Right lobe of liver (tissue), 6 donors: ENCODE measurements around the gene GAA. TPM values are rescaled to one million over a fixed set of nuclear protein-coding genes. Genes with fewer than 3 reads are reported as not detected.
A peak's percentile ranks its signal among the peaks of the same experiment; 100 is the strongest.

Experiments
- ATAC-seq, 4 donors: fragments of 200-7000 bp; cut with Tn5 transposase; one replicate each; pipeline ENCODE4 v1.9.1; 2020; ENCODE audit warnings: mild to moderate bottlenecking in 4 of 4, moderate library complexity in 4 of 4
- DNase-seq, 3 donors: peaks; one replicate each; pipeline ENCODE4 v3.0.0-alpha.2; 2020
- H3K27ac ChIP-seq, 3 donors: fragments of 200-600 bp; one replicate each; pipeline ENCODE4 v1.8.0; 2022
- H3K27me3 ChIP-seq, 2 donors: fragments of 200-600 bp; one replicate each; pipeline ENCODE4 v1.8.0; 2022
- H3K36me3 ChIP-seq, 4 donors: fragments of 200-600 bp; sonication (generic) in 1 of 4; one replicate each; pipeline versions ENCODE4 v1.5.1 to v1.8.0; 2017 to 2022; ENCODE audit warnings: control low read depth in 1 of 4
- H3K4me1 ChIP-seq, 4 donors: fragments of 200-600 bp; sonication (generic) in 1 of 4; one replicate each; pipeline versions ENCODE4 v1.5.1 to v1.8.0; 2017 to 2022; ENCODE audit warnings: control low read depth in 1 of 4
- H3K4me3 ChIP-seq, 3 donors: fragments of 200-600 bp; one replicate each; pipeline ENCODE4 v1.8.0; 2022
- H3K9me3 ChIP-seq, 4 donors: fragments of 200-600 bp; sonication (generic) in 1 of 4; one replicate each; pipeline versions ENCODE4 v1.5.1 to v1.8.0; 2017 to 2022; ENCODE audit warnings: control low read depth in 1 of 4
- POLR2A ChIP-seq: fragments of 450-650 bp; IDR thresholded peaks from one replicate; pipeline ENCODE4 v1.6.1; 2017; ENCODE audit warnings: antibody characterized with exemption, mild to moderate bottlenecking
- WGBS: methylation state at CpG from one replicate; pipeline ENCODE4 v1.1.6; 2018; ENCODE audit warnings: low coverage, low lambda C conversion rate; ENCODE audit not compliant: insufficient coverage; ENCODE audit errors: missing lambda C conversion rate; 5-methylcytosine and 5-hydroxymethylcytosine counted together
- intact Hi-C, 2 donors: fragments of 100-400 bp; cut with DNase I; formaldehyde crosslinking; loops; one replicate each; pipeline versions ENCODE4 v1.11.2 to v1.14.1; 2022
- total RNA-seq, 6 experiments: library from RNA; depleted of rRNA in 2 of 6; stranded (reverse); fragments of >200 nt in 2 of 6; fragmentation: NEBNext Ultra II Directional in 3 of 6; extraction: Animal tissue kit (Norgen Biotek cat#: 25700) in 3 of 6; gene quantifications; one replicate each; pipeline versions ENCODE4 v1.1.0 to v1.2.4, GENCODE V29; 2016 to 2023
- TF ChIP-seq, protein P1 (sequence below), 4 donors: fragments of 200-600 bp in 3 of 4; fragments of 450-650 bp in 1 of 4; IDR thresholded peaks; one replicate each; pipeline versions ENCODE4 v1.5.1 to v1.8.0; 2016 to 2022; ENCODE audit warnings: antibody characterized with exemption in 4 of 4, mild to moderate bottlenecking in 2 of 4
- donor health status: DM: no; HTN: yes; CAD: no.
- donor health status: DM: no; HTN: no; CAD: no.
- donor health status: DM: no; HTN: no; CAD: no.
- donor health status: DM: no; HTN: yes; CAD: no.
- donor health status: DM: no; HTN: yes; CAD: no.

GAA gene
- total RNA-seq, 6 experiments from 2014 or later: 42.7 to 94.1 (median 71.0) TPM

- ATAC-seq: no peak
- WGBS: 65% methylated on average over 2 of the region's 4 CpGs
- intact Hi-C loops: loop anchor here in 1 of 2 donors (10.0 kb wide), 1 partner anchor 153 kb away; no protein-coding TSS in a partner anchor
These were observed 10.0 kb upstream of the GAA start for GRCh38 chr17:80091376-80091775.

GRCh38 chr17:80092959-80093358 is 8.4 kb upstream of the GAA start:
- Histone ChIP-seq H3K4me1 (no peaks in the 10 kb centered on the region), H3K27ac (peak overlapping the region in 2 of 3 donors; percentile 38 to 55), H3K9me3 (no peaks in the 10 kb centered on the region), H3K27me3 (no peaks in the 10 kb centered on the region), H3K4me3 (no peak overlapping the region), H3K36me3 (no peaks in the 10 kb centered on the region)
- no peak for DNase-seq
- intact Hi-C loops: loop anchor here in 1 of 2 donors (10.0 kb wide), 1 partner anchor 152 kb away; no protein-coding TSS in a partner anchor
- peak; percentile 43 to 76 (median 64) for ATAC-seq
- 47% methylated on average over 6 of the region's 8 CpGs for WGBS
- TF ChIP-seq, protein P1, sequence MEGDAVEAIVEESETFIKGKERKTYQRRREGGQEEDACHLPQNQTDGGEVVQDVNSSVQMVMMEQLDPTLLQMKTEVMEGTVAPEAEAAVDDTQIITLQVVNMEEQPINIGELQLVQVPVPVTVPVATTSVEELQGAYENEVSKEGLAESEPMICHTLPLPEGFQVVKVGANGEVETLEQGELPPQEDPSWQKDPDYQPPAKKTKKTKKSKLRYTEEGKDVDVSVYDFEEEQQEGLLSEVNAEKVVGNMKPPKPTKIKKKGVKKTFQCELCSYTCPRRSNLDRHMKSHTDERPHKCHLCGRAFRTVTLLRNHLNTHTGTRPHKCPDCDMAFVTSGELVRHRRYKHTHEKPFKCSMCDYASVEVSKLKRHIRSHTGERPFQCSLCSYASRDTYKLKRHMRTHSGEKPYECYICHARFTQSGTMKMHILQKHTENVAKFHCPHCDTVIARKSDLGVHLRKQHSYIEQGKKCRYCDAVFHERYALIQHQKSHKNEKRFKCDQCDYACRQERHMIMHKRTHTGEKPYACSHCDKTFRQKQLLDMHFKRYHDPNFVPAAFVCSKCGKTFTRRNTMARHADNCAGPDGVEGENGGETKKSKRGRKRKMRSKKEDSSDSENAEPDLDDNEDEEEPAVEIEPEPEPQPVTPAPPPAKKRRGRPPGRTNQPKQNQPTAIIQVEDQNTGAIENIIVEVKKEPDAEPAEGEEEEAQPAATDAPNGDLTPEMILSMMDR (IDR thresholded peaks at IDR 0.05): no peak
- TF ChIP-seq POLR2A: no peak

More at GRCh38 chr17:80091376-80091775, 10.0 kb upstream of the GAA start:
- Histone ChIP-seq H3K4me3 (no peak overlapping the region), H3K27me3 (no peaks in the 10 kb centered on the region), H3K36me3 (no peaks in the 10 kb centered on the region), H3K9me3 (no peaks in the 10 kb centered on the region), H3K4me1 (no peaks in the 10 kb centered on the region), H3K27ac (no peak overlapping the region)
- no peak for DNase-seq
- no peak for TF ChIP-seq POLR2A
- TF ChIP-seq, protein P1 (IDR thresholded peaks at IDR 0.05): no peak

- H3K27ac ChIP-seq: no peak overlapping the region
- no peaks in the 10 kb centered on the region for H3K4me1 ChIP-seq
- ATAC-seq (no peak), DNase-seq (peak in 1 of 3 donors; percentile 45)
- no peak overlapping the region for H3K4me3 ChIP-seq
- TF ChIP-seq, protein P1 (IDR thresholded peaks at IDR 0.05): no peak
- no peak for TF ChIP-seq POLR2A
- H3K9me3 ChIP-seq: no peaks in the 10 kb centered on the region
- WGBS: 98% methylated on average over 8 of the region's 37 CpGs
- no peaks in the 10 kb centered on the region for H3K27me3 ChIP-seq
- intact Hi-C loops: loop anchor here in 1 of 2 donors (10.0 kb wide), 1 partner anchor 150 kb away; no protein-coding TSS in a partner anchor
- no peaks in the 10 kb centered on the region for H3K36me3 ChIP-seq
These were observed 6.1 kb upstream of the GAA start for GRCh38 chr17:80095038-80095843.

GRCh38 chr17:80095844-80096475 is 5.4 kb upstream of the GAA start:
- peak in 1 of 3 donors; percentile 45 for DNase-seq

More at GRCh38 chr17:80095844-80096475, 5.4 kb upstream of the GAA start:
- Histone ChIP-seq H3K36me3 (no peaks in the 10 kb centered on the region), H3K27ac (no peak overlapping the region), H3K4me3 (no peak overlapping the region), H3K4me1 (no peaks in the 10 kb centered on the region), H3K27me3 (no peaks in the 10 kb centered on the region), H3K9me3 (no peaks in the 10 kb centered on the region)
- no peak for ATAC-seq
- no peak for TF ChIP-seq POLR2A
- TF ChIP-seq, protein P1 (IDR thresholded peaks at IDR 0.05): no peak
- intact Hi-C loops: loop anchor here in 1 of 2 donors (10.0 kb wide), 1 partner anchor 149 kb away; no protein-coding TSS in a partner anchor
- WGBS: 46% methylated on average over 3 of the region's 16 CpGs
